Effector memory CD8-positive, alpha-beta T cell (primary cell): Measurements from ENCODE around the gene SLC25A13.
A peak's percentile ranks its signal among the peaks of the same experiment; 100 is the strongest.

Experiments used
- ATAC-seq: fragments of 150-1000 bp; cut with Tn5 transposase; replicated peaks from 2 replicates; pipeline ENCODE4 v1.10.0; 2021; ENCODE audit warnings: mild to moderate bottlenecking, moderate library complexity
- DNase-seq, 3 experiments: peaks; one replicate each; pipeline ENCODE4 v3.0.0; 2021
- H3K27ac Mint-ChIP-seq, 2 donors: one replicate each; pipeline ENCODE4 v1.8.0; 2022; ENCODE audit warnings: mild to moderate bottlenecking in 2 of 2, mixed read lengths in 2 of 2, moderate library complexity in 2 of 2
- H3K27me3 Mint-ChIP-seq, 2 donors: one replicate each; pipeline ENCODE4 v1.8.0; 2022; ENCODE audit warnings: mixed read lengths in 2 of 2
- H3K36me3 Mint-ChIP-seq: one replicate; pipeline ENCODE4 v1.8.0; 2022; ENCODE audit warnings: mild to moderate bottlenecking, moderate library complexity, mixed read lengths; ENCODE audit not compliant: insufficient read depth
- H3K4me1 Mint-ChIP-seq, 2 donors: one replicate each; pipeline ENCODE4 v1.8.0; 2022; ENCODE audit warnings: low read depth in 2 of 2, mixed read lengths in 2 of 2
- H3K4me3 Mint-ChIP-seq, 2 donors: one replicate each; pipeline ENCODE4 v1.8.0; 2022; ENCODE audit warnings: mild to moderate bottlenecking in 2 of 2, mixed read lengths in 2 of 2, moderate library complexity in 2 of 2
- H3K9me3 Mint-ChIP-seq, 2 donors: one replicate each; pipeline ENCODE4 v1.8.0; 2022; ENCODE audit warnings: mixed read lengths in 2 of 2

SLC25A13 gene

DNA sequence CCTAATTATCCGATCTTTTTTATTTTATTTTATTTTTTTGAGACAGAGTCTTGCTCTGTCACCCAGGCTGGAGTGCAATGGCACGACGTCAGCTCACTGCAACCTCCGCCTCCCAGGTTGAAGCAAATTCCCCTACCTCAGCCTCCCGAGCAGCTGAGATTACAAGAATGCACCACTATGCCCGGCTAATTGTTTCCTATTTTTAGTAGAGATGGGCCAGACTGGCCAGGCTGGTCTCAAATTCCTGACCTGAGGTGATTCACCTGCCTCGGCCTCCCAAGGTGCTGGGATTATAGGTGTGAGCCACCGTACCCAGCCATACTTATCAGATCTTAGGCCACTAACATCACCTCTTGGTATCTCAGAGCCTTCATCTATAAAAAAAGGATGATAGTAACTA is 4.9 kb downstream of the SLC25A13 start:
- DNase-seq (no peak), ATAC-seq (no peak)
- Mint-ChIP-seq H3K27me3 (no peaks in the 10 kb centered on the region), H3K9me3 (no peaks in the 10 kb centered on the region), H3K36me3 (no peaks in the 10 kb centered on the region), H3K27ac (no peak overlapping the region), H3K4me1 (peaks cover 32 to 36% of the 10 kb centered on the region in 2 donors), H3K4me3 (no peak overlapping the region)

DNA sequence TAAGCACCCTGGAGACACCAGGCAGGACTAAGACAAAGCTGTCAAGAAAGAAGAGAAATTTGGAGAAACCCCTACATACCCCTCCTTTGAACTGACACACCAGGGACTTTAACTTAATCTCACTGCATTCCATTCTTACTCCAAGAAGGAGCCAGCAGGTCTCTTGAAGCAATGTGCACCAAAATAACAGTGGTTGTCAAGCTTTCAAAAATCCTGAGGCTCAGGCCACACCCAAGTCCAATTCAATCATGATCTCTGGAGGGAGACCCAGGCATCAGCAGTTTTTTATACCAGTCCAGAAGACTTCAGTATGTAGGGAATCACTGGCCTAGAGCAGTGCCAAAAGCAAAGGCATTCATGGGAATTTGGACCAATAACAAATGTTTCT is 6.8 kb downstream of the SLC25A13 start:
- Mint-ChIP-seq H3K27me3 (no peaks in the 10 kb centered on the region), H3K4me3 (no peak overlapping the region), H3K4me1 (peaks cover 25 to 31% of the 10 kb centered on the region in 2 donors), H3K27ac (no peak overlapping the region), H3K36me3 (no peaks in the 10 kb centered on the region), H3K9me3 (no peaks in the 10 kb centered on the region)
- ATAC-seq (no peak), DNase-seq (no peak)

DNA sequence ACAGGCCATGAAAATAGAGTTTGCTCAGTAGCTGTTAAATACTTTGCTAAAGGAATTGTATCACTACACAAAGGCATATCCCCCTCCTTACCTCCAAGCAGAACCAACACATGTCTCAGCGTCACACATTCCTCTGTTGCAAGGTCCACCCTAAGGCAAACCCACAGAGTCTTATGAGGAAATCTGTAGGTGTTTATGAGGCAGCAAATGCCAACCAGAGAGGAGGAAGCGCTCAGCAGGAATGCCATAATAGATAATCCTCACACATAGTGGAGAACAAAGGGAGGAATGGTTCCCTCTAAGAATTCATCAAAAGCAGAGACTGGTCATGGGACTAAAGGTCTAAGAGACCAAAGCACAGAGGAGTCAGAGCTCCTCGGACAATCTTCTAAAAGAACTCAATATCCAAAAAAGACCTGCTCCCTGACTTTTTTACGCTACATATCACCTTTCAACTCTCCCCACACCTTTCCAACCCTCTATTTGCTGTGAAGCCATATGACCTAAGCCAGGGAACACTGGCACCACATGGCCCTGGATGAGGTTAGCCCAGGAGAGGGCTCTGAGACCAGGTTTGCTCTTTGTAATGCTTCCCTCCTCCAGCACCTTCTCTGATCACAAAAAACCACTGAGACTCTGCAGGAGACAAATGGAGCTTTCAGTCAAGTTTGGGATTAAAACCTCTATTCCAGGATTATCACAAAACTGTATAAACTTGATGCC is 7.3 kb downstream of the SLC25A13 start:
- H3K4me3 Mint-ChIP-seq, result no peak overlapping the region
- ATAC-seq, result no peak
- H3K9me3 Mint-ChIP-seq, result no peaks in the 10 kb centered on the region
- no peak for DNase-seq
- no peaks in the 10 kb centered on the region for H3K36me3 Mint-ChIP-seq
- H3K27ac Mint-ChIP-seq, result no peak overlapping the region
- no peaks in the 10 kb centered on the region for H3K27me3 Mint-ChIP-seq
- peaks cover 21 to 29% of the 10 kb centered on the region in 2 donors for H3K4me1 Mint-ChIP-seq

- peaks cover 21 to 30% of the 10 kb centered on the region in 2 donors for H3K4me1 Mint-ChIP-seq
These were observed 8.0 kb downstream of the SLC25A13 start for GRCh38 chr7:96313940-96314339.

DNA sequence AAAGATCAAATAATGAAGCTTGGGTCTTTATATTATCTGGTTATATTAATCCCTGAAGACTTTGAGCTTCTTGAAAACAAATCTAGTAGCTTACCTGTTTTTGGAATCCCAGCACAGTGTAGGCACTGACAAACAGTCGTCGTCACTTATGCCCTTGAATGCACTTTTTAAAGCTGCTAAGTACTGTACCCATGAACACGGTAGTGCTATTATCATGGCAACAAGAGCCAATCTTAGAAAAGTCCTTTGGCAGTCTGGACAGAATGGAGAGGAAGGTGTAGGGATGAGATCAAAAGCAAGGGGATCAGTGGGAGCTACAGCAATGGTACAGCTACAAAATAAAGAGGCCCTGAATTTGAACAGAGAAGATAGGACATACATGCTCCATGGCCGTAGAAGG is 9.4 kb downstream of the SLC25A13 start:
- H3K36me3 Mint-ChIP-seq, result peaks cover 3% of the 10 kb centered on the region
- no peak overlapping the region for H3K27ac Mint-ChIP-seq
- ATAC-seq (no peak), DNase-seq (no peak)
- no peaks in the 10 kb centered on the region for H3K27me3 Mint-ChIP-seq
- no peak overlapping the region for H3K4me3 Mint-ChIP-seq
- H3K9me3 Mint-ChIP-seq, result no peaks in the 10 kb centered on the region
- H3K4me1 Mint-ChIP-seq, result peaks cover 18 to 28% of the 10 kb centered on the region in 2 donors

More at GRCh38 chr7:96313940-96314339, 8.0 kb downstream of the SLC25A13 start:
- no peaks in the 10 kb centered on the region for H3K9me3 Mint-ChIP-seq
- H3K27ac Mint-ChIP-seq, result no peak overlapping the region
- no peaks in the 10 kb centered on the region for H3K36me3 Mint-ChIP-seq
- H3K27me3 Mint-ChIP-seq, result no peaks in the 10 kb centered on the region
- H3K4me3 Mint-ChIP-seq, result no peak overlapping the region
- no peak for ATAC-seq
- DNase-seq, result no peak

DNA sequence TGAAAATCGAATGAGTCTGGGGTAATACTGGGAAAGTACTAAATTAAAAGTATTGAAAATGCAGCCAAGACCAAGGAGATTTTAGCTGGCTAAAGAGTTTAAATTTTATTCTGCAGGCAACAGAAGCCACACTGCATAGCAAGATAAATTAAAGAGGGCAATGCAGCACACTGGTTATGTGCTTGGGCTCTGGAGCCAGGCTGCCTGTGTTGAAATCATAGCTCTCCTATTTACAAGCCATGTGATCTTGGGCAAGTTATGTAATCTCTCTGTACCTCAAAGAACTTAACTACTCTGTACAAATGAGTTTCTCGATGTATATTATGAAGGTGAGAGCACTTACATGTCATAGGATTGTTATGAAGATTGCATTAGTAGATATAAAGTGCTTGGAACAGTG is 9.9 kb downstream of the SLC25A13 start:
- Mint-ChIP-seq H3K27ac (no peak overlapping the region), H3K36me3 (peaks cover 3% of the 10 kb centered on the region), H3K9me3 (no peaks in the 10 kb centered on the region), H3K27me3 (no peaks in the 10 kb centered on the region), H3K4me3 (no peak overlapping the region), H3K4me1 (peaks cover 18 to 28% of the 10 kb centered on the region in 2 donors)
- DNase-seq (no peak), ATAC-seq (no peak)

- peaks cover 22 to 23% of the 10 kb centered on the region in 2 donors for H3K4me1 Mint-ChIP-seq
These were observed 11.8 kb downstream of the SLC25A13 start for GRCh38 chr7:96310110-96310509.

DNA sequence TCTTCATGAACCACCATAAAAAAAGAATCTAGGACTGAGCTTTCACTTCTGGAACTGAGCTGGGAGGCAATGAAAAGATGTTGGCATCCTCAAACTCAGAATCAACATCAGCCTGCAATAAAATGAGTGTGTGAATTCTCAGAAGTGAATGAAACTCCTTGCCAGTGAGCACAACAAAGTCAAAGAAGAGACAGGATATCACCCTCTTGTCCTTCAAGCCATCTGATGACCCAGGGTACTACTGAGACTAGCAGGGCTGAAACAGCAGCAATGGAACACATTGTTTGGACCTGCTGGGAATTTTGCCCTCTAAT is 13.0 kb downstream of the SLC25A13 start:
- DNase-seq (no peak), ATAC-seq (no peak)
- peaks cover 3% of the 10 kb centered on the region for H3K36me3 Mint-ChIP-seq
- H3K9me3 Mint-ChIP-seq, result no peaks in the 10 kb centered on the region
- no peaks in the 10 kb centered on the region for H3K27me3 Mint-ChIP-seq
- H3K4me3 Mint-ChIP-seq, result no peak overlapping the region
- H3K4me1 Mint-ChIP-seq, result peaks cover 18% of the 10 kb centered on the region in 2 donors
- no peak overlapping the region for H3K27ac Mint-ChIP-seq

More at GRCh38 chr7:96310110-96310509, 11.8 kb downstream of the SLC25A13 start:
- no peaks in the 10 kb centered on the region for H3K27me3 Mint-ChIP-seq
- no peaks in the 10 kb centered on the region for H3K9me3 Mint-ChIP-seq
- H3K36me3 Mint-ChIP-seq, result peaks cover 3% of the 10 kb centered on the region
- ATAC-seq (no peak), DNase-seq (no peak)
- H3K27ac Mint-ChIP-seq, result no peak overlapping the region
- no peak overlapping the region for H3K4me3 Mint-ChIP-seq

DNA sequence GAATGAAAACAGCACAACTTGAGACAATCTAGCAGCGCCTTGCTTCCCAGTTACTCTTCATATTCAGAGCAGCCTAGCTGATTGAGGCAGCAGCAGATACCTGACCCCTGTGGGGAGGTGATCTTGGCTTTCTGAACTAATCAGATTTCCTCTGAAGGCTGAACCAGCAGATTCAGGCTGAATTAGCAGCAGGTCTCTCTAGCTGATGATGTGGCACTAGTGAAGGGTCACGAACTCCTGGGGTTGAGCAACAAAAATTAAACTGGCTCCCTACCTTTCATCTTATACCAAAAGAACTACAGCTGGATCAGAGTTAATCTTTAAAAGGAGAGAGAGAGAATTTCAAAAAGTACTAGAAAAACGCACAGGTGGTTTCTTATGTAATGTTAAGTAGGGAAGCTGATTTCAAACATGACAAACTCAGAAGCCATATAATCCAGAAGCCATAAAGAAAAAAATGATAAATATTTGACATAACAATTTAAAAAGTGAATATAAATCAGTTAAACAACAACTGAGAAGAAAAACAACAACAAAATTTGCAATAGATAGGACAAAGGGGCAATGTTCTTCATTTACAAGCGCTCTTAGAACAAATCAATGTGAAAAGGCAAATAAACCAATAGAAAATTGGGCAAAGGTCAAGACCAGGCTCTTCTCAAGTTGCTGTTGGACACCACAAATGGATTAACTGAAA is 13.5 kb downstream of the SLC25A13 start:
- ATAC-seq, result no peak
- DNase-seq, result no peak
- Mint-ChIP-seq H3K27ac (no peak overlapping the region), H3K4me3 (no peak overlapping the region), H3K36me3 (peaks cover 3% of the 10 kb centered on the region), H3K4me1 (peaks cover 17 to 18% of the 10 kb centered on the region in 2 donors), H3K9me3 (no peaks in the 10 kb centered on the region), H3K27me3 (no peaks in the 10 kb centered on the region)

GRCh38 chr7:96306385-96307125 is 15.3 kb downstream of the SLC25A13 start:
- H3K4me1 Mint-ChIP-seq, result peaks cover 13 to 19% of the 10 kb centered on the region in 2 donors
- no peak for DNase-seq
- H3K36me3 Mint-ChIP-seq, result peaks cover 3% of the 10 kb centered on the region
- no peak overlapping the region for H3K27ac Mint-ChIP-seq
- H3K9me3 Mint-ChIP-seq, result no peaks in the 10 kb centered on the region
- no peak overlapping the region for H3K4me3 Mint-ChIP-seq
- no peak for ATAC-seq
- no peaks in the 10 kb centered on the region for H3K27me3 Mint-ChIP-seq

DNA sequence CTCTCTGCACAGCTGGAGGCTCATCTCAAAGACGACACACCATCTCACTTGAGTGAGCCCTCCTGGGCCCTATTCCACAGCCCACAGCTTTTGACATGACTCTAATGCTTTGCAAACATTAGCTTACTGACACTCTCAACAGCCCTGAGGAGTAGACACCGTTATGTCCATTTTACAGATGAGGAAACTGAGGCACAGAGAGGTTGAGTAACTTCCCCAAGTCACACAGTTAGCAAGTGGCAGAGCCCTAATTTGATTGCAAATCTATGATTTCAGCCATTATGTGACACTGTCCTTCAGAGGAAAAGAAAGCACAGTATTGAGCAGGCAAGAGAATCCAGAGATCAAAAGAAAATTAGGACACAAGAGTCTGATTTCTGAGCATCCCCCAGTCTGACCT is 16.0 kb downstream of the SLC25A13 start:
- no peaks in the 10 kb centered on the region for H3K27me3 Mint-ChIP-seq
- DNase-seq (no peak), ATAC-seq (no peak)
- no peaks in the 10 kb centered on the region for H3K9me3 Mint-ChIP-seq
- H3K4me3 Mint-ChIP-seq, result no peak overlapping the region
- peak overlapping the region in 1 of 2 donors; percentile 17 for H3K27ac Mint-ChIP-seq
- peaks cover 10 to 14% of the 10 kb centered on the region in 2 donors for H3K4me1 Mint-ChIP-seq
- H3K36me3 Mint-ChIP-seq, result peaks cover 3% of the 10 kb centered on the region

GRCh38 chr7:96304573-96304972 is 17.3 kb downstream of the SLC25A13 start:
- Mint-ChIP-seq H3K4me1 (peaks cover 10 to 11% of the 10 kb centered on the region in 2 donors), H3K9me3 (no peaks in the 10 kb centered on the region), H3K27me3 (no peaks in the 10 kb centered on the region), H3K27ac (peak overlapping the region in 1 of 2 donors; percentile 32), H3K4me3 (no peak overlapping the region), H3K36me3 (peaks cover 3% of the 10 kb centered on the region)
- ATAC-seq (no peak), DNase-seq (no peak)

DNA sequence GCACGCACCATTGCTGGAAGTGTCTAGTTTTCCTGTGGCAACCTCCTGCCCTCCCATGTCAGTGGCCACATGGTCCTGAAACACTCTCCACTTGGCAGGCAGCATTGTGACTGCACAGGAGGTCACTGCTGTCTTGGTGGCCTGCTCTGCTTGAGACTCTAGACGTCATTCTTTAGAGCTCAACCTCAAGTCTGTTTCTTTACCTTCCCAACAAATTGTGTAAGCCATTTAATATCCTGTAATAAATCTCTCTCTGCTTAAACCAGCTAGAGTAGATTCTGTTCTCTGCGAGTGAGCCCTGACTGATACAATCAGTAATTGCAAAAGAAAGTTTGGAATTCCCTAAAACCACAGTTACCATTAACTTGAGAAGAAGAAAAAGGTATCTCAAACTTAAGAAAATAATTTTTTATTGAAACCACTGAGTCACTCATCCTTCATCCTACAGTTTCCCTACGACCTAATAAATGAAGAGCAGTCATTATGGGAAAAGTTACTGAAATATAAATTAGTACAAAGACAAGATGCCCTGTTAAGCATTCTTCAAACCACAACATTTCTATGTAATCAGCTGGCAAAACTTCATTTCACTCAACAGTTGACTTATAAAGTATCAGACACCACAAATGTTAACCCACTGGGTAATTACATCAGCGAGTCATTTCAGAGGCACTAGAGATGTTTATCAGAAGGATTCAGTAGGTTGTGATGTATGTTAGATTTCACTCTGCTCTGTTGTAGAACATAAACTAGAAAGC is 18.0 kb downstream of the SLC25A13 start:
- ATAC-seq (no peak), DNase-seq (no peak)
- no peaks in the 10 kb centered on the region for H3K27me3 Mint-ChIP-seq
- H3K9me3 Mint-ChIP-seq, result no peaks in the 10 kb centered on the region
- peaks cover 3% of the 10 kb centered on the region for H3K36me3 Mint-ChIP-seq
- H3K4me3 Mint-ChIP-seq, result no peak overlapping the region
- peaks cover 8 to 10% of the 10 kb centered on the region in 2 donors for H3K4me1 Mint-ChIP-seq
- H3K27ac Mint-ChIP-seq, result peak overlapping the region in 1 of 2 donors; percentile 32
